Measurements from ENCODE around the gene CDH11.

Gene CDH11

GRCh38 chr16:64991001-64991400 is 130.9 kb downstream of the CDH11 start:
- no peak for TF ChIP-seq CTCF (IDR thresholded peaks at IDR 0.05)
- Histone ChIP-seq H3K4me1 (ENCODE audit: control insufficient read depth in 1 of 2, insufficient read depth in 1 of 2, low read depth in 1 of 2, low read length in 1 of 2) (no peaks in the 10 kb centered on the region), H3K27ac (no peak overlapping the region), H3K9me3 (no peaks in the 10 kb centered on the region), H3K27me3 (no peaks in the 10 kb centered on the region), H3K4me3 (ENCODE audit: low read depth in 1 of 2, low read length in 1 of 2) (no peak overlapping the region), H3K36me3 (no peaks in the 10 kb centered on the region)

GRCh38 chr16:64990101-64990500 is 131.8 kb downstream of the CDH11 start:
- H3K36me3 ChIP-seq, result no peaks in the 10 kb centered on the region
- no peaks in the 10 kb centered on the region for H3K4me1 ChIP-seq (ENCODE audit: control insufficient read depth in 1 of 2, insufficient read depth in 1 of 2, low read depth in 1 of 2, low read length in 1 of 2)
- no peak overlapping the region for H3K4me3 ChIP-seq (ENCODE audit: low read depth in 1 of 2, low read length in 1 of 2)
- no peaks in the 10 kb centered on the region for H3K27me3 ChIP-seq
- no peak for TF ChIP-seq CTCF (IDR thresholded peaks at IDR 0.05)
- no peak overlapping the region for H3K27ac ChIP-seq
- no peaks in the 10 kb centered on the region for H3K9me3 ChIP-seq

- no peak for TF ChIP-seq CTCF (IDR thresholded peaks at IDR 0.05)
- no peaks in the 10 kb centered on the region for H3K36me3 ChIP-seq
These were observed 132.8 kb downstream of the CDH11 start for GRCh38 chr16:64989050-64989449.

GRCh38 chr16:64983963-64984362 is 137.9 kb downstream of the CDH11 start:
- Histone ChIP-seq H3K27ac (no peak overlapping the region), H3K27me3 (no peaks in the 10 kb centered on the region), H3K4me1 (ENCODE audit: control insufficient read depth in 1 of 2, insufficient read depth in 1 of 2, low read depth in 1 of 2, low read length in 1 of 2) (no peaks in the 10 kb centered on the region), H3K36me3 (no peaks in the 10 kb centered on the region), H3K9me3 (no peaks in the 10 kb centered on the region), H3K4me3 (ENCODE audit: low read depth in 1 of 2, low read length in 1 of 2) (no peak overlapping the region)
- TF ChIP-seq CTCF (IDR thresholded peaks at IDR 0.05), result no peak

More at GRCh38 chr16:64989050-64989449, 132.8 kb downstream of the CDH11 start:
- Histone ChIP-seq H3K27me3 (no peaks in the 10 kb centered on the region), H3K4me1 (ENCODE audit: control insufficient read depth in 1 of 2, insufficient read depth in 1 of 2, low read depth in 1 of 2, low read length in 1 of 2) (no peaks in the 10 kb centered on the region), H3K9me3 (no peaks in the 10 kb centered on the region), H3K4me3 (ENCODE audit: low read depth in 1 of 2, low read length in 1 of 2) (no peak overlapping the region), H3K27ac (no peak overlapping the region)

- no peaks in the 10 kb centered on the region for H3K27me3 ChIP-seq
- H3K4me3 ChIP-seq (ENCODE audit: low read depth in 1 of 2, low read length in 1 of 2), result no peak overlapping the region
- no peak for TF ChIP-seq CTCF (IDR thresholded peaks at IDR 0.05)
- H3K4me1 ChIP-seq (ENCODE audit: control insufficient read depth in 1 of 2, insufficient read depth in 1 of 2, low read depth in 1 of 2, low read length in 1 of 2), result no peaks in the 10 kb centered on the region
- no peak overlapping the region for H3K27ac ChIP-seq
- no peaks in the 10 kb centered on the region for H3K9me3 ChIP-seq
- H3K36me3 ChIP-seq, result no peaks in the 10 kb centered on the region
These were observed 138.6 kb downstream of the CDH11 start for GRCh38 chr16:64983231-64983630.

- H3K27ac ChIP-seq, result no peak overlapping the region
- H3K4me1 ChIP-seq (ENCODE audit: control insufficient read depth in 1 of 2, insufficient read depth in 1 of 2, low read depth in 1 of 2, low read length in 1 of 2), result no peaks in the 10 kb centered on the region
- H3K4me3 ChIP-seq (ENCODE audit: low read depth in 1 of 2, low read length in 1 of 2), result no peak overlapping the region
- no peak for TF ChIP-seq CTCF (IDR thresholded peaks at IDR 0.05)
- no peaks in the 10 kb centered on the region for H3K27me3 ChIP-seq
- no peaks in the 10 kb centered on the region for H3K36me3 ChIP-seq
- no peaks in the 10 kb centered on the region for H3K9me3 ChIP-seq
These were observed 139.3 kb downstream of the CDH11 start for GRCh38 chr16:64982581-64982980.

All from neutrophil (primary cell).